Dermis microvascular lymphatic vessel endothelial cell (primary cell): ENCODE data around the gene BEND7. TPM values are rescaled to one million over a fixed set of nuclear protein-coding genes. Genes with fewer than 3 reads are reported as not detected.
"Not testable (repeated sequence)": the region's sequence is repeated elsewhere in the genome, so short reads cannot be mapped to it uniquely, and the experiment has no call there.

Source experiments
- DNase-seq, 2 donors: peaks; one replicate each; pipeline versions ENCODE4 v3.0.0 to v3.0.0-alpha.2; 2010; ENCODE audit warnings: low read depth in 2 of 2
- total RNA-seq: library from RNA; depleted of rRNA; stranded (reverse); fragments of >200 nt; gene quantifications from 2 replicates; pipeline ENCODE4 v1.2.1, GENCODE V29; 2014

The BEND7 gene
- total RNA-seq, 1 donor from 2014 or later = 4.9 TPM

DNA sequence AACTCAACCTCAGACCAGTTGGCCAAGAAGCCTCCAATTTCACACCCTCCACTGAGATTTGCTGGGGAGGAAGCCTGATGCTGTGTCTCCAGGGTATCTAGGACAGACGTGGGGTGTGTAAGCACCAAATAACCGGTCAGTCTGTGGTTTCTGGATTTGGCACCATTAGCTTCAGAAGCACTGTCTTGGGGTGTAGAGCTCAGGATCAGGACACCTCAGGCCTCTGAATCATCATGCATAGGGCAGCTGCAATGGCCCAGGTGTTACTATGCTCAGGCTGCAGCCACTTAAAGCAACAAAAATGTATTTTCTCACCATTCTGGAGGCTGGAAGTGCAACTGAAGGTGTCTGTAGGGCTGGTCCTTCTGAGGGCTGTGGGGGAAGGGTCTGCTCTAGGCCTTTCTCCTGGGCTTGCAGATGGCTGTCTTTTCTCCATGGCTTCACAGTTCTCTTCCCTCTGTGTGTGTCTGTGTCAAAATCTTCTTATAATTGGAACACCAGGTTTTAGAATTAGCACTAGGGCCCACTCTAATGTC, 107.4 kb downstream of the BEND7 start:
- no peak for DNase-seq

DNA sequence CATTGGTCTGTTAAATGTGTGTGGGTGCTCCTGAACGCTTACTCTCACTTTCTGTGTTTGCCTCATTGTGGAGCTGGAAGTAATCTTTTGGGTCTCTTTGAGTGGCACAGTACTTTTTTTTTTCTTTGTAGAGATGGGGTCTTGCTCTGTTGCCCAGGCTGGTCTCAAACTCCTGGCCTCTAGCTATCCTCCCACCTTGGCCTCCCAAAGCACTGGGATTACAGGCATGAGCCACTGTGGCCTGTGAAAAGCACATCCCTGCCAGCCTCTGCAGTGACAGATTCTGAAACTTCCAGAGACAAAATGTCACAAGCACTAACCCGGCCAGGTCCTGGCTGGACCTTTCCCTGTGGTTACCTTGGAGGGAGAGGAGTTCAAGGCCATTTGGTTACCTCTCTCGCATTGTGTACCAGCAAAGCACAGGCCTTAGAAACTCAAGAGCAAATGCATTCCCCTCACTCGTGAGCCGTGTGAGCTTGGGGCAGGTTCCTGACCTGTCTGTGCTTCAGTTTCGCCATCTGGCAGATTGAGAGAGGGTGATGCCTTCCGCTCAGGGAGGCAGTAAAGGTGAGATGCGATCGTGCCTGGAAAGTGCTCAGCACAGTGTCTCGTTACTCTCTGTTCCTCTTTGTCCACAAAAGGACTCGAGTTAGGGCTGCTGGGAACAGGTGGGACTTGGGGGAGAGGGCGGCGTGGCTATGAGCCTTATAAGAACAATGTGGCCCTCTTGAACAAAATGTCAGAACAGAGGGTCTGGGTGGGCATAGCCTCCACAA, 108.1 kb downstream of the BEND7 start:
- DNase-seq = no peak

DNA sequence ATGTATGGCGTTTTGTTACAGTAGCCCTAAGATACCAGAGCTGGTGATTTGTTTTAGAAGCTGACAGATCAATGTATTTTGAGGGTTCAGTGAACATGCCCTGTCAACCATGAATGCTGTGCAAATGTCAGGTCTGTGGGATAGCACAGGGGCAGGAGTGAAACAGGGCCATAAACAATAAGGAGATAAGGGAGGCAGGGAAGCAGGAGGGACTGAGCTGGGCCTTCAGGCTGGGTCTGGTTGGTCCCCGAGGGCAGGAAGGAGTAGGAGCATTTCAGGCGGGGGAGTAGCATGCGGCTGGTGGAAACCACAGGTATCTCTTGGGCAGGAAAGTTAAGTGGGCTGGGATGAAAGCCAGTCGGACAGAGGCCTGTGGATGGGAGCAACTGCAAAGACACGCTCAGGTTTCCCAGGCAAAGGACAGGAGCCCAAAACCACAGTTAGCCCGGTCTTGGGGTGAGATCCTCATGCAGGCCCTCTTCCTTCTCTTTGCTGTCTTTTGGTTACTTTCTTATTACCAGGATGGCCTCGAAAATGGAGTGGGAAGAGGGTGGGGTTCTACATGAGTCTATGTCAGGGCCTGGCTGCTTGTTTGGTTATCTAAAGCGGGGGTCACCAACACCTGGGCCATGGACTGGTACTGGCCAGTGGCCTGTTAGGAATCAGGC, 111.2 kb downstream of the BEND7 start:
- DNase-seq = no peak

DNA sequence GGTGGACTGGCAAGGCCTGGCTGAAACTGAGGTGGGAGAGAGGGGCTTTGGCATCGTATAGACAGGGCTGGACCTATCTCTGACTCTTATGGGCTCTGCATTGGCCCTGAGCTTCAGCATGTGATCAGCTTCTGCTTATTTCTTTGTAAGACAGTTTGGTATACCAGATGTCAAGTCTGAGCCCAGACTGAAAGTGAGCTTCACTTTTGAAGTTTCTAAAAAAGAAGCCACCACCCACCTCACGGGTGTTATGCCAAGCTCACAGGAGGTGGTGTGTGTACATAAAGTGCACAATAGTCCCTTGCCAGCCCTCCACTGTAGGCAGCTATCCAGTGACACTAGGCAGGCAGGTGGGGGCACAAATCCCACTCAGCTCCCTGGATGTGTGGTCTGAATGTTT, 112.1 kb downstream of the BEND7 start:
- DNase-seq = no peak

DNA sequence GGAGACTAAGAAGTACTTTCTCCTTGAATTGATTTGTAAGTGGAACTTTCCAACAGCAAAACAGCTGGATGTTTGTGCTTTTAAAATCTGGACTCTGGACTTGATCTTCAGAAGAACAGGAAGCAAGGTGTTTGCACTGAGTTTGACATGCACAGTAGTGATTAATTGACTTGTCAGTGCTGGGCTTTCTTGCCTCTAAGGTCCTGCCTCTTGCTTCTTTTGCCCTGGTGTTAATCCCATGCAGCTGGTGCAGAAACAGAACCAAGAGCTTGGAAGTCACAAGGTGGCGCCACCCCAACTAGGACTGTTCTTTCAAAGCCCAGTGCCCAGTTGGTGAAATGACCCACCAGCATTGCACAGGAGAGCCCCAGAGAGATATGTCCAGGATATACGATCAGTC, 114.0 kb downstream of the BEND7 start:
- peak in 1 of 2 donors; percentile 40 for DNase-seq

DNA sequence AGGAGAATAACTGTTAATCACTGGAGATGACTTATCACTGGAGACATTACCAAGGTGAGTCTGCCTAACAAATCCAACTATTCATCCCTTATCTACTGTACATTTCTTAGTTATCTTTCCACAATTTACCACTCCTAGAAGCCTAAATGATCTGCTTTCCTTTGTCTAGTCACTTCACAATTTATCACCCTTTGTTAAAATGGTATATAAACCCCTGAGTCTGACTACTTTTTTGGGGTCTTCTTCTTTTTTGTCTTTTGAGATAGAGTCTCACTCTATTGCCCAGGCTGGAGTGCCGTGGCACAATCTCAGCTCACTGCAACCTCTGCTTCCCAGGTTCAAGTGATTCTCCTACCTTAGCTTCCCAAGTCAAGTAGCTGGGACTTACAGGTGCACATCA, 114.7 kb downstream of the BEND7 start:
- no peak for DNase-seq

DNA sequence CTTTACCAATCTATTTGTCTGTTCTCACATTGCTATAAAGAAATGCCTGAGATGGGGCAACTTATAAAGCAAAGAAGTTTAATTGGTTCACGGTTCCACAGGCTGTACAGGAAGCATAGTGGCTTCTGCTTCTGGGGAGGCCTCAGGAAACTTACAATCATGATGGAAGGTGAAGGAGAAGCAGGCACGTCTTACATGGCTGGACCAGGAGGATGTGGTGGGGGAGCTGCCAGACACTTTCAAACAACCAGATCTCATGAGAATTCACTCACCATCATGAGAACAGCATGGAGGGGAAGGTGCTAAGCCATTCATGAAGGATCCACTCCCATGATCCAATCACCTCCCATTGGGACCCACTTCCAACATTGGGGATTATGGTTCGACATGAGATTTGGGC, 115.9 kb downstream of the BEND7 start:
- no peak for DNase-seq

DNA sequence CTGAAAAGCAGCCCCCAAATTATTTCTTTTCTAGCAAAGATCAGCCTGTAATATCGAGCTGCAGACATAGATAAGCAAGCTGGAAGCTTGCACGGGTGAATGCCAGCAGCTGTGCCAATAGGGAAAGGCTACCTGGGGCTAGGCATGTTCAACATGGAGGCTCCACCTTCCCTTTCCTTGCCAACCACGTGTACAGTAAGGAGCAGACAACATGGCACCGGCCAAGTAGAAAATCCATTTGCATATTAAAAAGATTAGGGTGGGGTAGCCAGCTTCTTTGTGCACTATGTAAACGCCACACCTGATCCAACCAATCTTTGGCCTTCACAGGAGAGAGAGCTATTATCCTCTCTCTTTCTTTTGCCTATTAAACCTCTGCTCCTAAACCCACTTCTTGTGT, 124.0 kb downstream of the BEND7 start:
- DNase-seq = no peak

DNA sequence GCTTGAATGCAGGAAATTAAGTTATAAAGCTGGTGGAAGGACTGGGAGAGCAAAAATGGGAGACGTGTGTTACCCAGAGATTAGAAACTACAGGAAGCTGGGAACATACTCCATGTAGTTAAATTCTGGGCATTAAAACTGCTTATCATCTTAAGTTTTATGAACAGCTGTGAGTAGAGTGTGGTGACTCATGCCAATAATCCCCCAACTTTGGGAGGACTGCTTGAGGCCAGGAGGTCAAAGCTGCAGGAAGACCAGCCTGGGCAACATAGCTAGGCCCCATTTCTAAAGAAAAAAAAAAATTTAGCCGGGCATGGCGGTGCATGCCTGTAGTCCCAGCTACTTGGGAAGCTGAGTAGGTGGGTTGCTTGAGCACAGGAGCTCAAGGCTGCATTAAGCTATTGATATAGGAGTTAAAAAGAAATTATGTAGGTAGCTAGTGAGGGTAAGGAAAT, 124.5 kb downstream of the BEND7 start:
- DNase-seq = no peak

DNA sequence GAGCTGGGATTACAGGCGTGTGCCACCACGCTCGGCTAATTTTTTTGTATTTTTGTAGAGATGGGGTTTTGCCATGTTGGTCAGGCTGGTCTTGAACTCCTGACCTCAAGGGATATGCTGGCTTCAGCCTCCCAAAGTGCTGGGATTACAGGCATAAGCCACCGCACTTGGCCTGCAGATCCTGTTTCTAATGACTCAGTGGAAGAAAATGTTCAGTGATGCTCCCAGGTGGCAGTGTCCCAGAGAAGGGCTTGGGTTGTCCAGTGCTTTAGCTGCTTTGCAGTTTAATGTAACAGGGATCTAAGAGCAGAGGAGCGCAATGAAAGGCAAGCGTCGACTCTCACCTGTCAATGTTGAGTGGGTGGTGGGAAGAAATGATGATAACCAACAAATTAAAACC, 125.4 kb downstream of the BEND7 start:
- not testable (repeated sequence) for DNase-seq

DNA sequence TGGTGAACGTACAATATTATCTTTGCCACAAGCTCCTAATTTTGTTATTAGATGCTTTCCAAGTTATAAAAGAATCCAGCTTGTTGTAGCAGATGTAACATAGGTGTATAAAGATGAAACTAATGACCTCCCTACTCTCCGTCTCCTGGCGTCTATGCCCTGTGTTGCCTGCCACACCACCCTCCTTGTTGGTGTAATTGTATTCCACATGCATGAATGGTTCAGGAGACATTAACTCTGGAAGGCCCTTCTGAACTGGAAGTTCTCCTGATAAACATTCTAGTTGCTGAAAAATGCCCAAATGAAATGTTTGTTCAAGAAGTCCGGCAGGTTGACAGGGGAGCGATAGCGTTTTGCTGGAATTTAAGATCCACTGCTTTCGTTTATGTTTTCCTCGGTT, 126.8 kb downstream of the BEND7 start:
- DNase-seq = no peak

DNA sequence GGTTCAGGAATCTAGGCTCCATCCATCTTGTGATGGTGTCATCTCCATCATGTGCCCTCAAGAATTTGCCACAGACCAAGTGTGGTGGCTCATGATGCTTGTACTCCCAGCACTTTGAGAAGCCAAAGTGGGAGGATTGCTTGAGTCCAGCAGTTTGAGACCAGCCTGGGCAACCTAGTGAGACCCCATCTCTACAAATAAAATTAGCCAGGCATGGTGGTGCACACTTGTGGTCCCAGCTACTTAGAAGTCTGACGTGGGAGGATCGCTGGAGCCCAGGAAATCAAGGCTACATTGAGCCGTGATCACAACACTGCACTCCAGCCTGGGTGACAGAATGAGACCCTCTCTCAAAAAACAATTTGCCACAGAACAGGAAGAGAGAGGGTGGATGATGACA, 127.7 kb downstream of the BEND7 start:
- no peak for DNase-seq

DNA sequence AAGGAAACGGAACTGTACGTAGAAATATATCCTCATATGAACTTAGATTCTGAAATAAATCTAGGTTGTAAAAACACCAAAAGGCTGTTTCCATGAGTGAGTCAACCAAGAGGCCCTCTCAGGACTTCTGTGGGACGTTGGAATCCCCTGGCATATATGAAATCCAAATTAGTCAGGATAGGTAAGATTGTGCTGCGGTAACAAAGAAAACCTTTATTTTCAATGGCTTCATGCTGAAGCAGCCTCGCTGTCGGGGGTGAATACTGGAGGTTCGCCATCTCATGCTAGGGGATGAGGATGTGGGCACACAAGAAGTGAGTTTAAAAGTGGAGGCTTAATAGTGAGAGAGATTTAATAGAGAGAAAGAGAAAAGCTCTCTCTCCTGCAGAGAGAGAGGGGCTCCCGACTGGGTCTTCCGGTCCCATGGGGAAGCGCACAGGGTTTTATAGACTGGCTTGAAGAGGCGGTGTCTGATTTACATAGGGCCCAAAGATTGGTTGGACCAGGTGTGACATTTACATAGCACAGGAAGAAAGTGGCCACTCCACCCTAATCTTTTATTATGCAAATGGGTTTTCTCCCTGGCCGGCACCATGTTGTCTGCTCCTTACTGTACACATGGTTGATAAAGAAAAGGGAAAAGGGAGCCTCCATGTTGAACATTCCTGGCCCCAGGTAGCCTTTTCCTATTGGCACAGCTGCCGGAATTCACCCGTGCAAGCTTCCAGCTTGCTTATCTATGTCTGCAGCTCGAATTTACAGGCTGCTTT, 128.4 kb downstream of the BEND7 start:
- DNase-seq = no peak

DNA sequence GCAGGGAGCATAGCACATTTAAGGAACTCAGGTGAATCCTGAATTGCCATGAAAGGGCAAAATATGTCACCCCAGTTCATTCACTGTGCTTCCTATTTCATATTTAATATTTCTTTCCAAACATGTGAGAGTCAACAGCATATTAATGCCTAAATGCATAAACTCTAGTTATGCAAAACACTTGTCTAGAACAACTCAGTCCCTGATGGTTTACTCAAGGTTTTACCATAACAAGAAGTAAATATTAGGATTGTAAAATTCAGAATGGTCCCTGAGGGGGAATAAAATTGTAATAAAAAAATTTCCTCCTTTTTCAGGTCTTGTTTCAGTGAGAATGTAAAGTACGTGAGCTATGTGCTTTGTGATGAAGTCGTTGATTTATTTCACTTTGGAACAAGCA, 129.1 kb downstream of the BEND7 start:
- DNase-seq = no peak

DNA sequence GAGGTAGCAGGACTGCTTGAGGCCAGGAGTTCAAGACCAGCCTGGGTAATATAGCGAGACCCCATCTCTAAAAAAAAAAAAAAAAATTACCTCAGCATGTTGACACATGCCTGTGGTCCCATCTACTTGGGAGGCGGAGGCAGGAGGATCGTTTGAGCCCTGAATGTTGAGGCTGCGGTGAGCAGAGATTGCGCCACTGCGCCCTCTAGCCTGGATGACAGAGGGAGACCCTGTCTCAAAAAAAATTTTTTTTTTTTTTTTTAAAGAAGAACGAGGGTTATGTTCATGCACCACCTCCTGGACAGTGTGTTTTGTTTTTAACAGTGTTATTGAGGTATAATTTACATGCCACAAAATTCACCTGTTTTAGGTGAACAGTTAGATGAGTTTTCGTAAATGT, 129.6 kb downstream of the BEND7 start:
- DNase-seq = no peak

DNA sequence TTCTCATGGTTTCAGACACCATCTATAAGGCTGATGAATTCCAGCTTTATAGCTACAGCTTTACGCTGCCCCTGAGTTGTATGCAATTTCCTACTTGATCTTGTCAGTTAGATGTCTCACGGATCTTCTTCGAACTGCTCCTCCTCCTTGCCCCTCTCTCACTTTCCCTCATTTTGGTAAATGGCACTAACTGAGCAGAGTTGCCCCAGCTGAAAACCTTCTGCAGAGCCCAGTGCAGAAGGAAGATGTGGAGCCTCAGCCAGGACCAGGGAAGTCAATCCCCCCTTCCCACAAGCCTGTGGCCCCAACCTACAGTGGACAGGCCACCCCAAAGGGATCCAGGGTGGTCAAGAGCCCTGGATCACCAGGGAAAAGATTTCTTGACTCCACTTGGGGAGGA, 131.8 kb downstream of the BEND7 start:
- DNase-seq = no peak

DNA sequence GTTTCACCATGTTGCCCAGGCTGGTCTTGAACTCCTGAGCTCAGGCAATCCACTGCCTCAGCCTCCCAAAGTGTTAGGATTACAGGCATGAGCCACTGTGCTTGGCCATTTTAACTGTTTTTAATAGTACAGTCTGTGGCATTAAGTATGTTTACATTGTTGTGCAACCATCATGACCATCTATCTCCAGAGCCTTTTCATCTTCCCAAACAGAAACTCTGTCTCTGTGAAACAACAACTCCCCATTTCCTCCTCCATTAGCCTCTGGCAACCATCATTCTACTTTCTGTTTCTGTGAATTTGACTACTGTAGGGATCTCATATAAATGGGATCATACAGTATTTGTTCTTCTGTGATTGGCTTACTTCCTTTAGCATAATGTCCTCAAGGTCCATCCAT, 132.4 kb downstream of the BEND7 start:
- no peak for DNase-seq

DNA sequence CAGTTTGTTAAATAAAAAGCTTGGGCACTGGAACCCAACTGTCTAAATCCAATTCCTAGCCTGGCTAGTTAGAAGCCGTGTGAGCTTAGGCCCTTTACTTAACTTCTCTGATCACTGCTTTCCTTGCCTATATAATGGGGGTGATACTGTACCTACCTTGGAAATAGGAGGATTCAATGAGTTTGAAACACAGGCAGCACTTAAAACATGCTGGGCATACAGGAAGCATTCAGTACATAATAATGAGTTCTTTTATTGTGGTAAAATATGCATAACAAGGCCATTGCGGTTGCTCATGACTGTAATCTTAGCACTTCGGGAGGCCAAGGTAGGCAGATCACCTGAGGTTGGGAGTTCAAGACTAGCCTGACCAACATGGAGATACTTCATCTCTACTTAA, 133.3 kb downstream of the BEND7 start:
- no peak for DNase-seq

DNA sequence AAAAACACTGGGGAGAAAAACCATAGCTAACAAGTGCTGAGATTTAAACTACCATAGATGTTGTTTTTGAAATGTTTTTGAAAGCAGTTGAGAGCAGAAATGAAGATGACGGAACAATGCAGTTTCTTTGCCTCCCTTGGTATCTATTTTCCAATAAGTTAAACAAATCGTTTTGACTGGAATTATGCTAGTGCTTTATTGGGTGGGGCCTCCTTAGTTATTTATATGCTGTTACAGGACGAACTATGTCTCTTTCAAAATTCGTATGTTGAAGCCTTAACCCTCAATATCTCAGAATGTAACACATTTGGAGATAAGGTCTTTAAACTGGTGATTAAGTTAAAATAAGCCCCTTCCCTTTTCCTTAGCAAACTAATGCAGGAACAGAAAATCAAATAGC, 135.2 kb downstream of the BEND7 start:
- DNase-seq = no peak

DNA sequence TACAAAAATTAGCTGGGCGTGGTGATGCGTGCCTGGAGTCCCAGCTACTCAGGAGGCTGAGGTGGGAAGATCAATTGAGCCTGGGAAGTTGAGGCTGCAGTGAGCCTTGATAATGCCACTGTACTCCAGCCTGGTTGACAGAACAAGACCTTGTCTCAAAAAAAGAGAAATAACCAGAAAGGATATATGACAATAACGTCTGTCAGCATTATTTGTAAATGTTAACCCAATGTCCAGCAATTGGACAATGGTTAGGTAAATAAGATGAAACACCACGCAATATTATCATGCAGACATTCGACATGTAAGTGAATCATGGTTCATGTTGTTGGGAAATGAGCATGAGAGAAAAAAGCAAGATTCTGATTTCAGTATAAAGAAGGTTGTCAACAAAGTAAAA, 136.1 kb downstream of the BEND7 start:
- no peak for DNase-seq
